Measurements from ENCODE around the gene NXPE2.

- TF ChIP-seq CTCF (IDR thresholded peaks at IDR 0.05), result peak in 5 of 7 experiments; percentile 37 to 75 (median 56)
- no peak for TF ChIP-seq POLR2A (IDR thresholded peaks at IDR 0.05)
Observed at GRCh38 chr11:114738954-114739353, 60.6 kb downstream of the NXPE2 start.
